Activated T-cell treated with anti-CD3 and anti-CD28 coated beads for 4 hours (primary cell): ENCODE results near the gene ETHE1.

Source experiments
- DNase-seq: peaks from one replicate; pipeline ENCODE4 v3.0.0-alpha.2; 2020

ETHE1 gene

DNA sequence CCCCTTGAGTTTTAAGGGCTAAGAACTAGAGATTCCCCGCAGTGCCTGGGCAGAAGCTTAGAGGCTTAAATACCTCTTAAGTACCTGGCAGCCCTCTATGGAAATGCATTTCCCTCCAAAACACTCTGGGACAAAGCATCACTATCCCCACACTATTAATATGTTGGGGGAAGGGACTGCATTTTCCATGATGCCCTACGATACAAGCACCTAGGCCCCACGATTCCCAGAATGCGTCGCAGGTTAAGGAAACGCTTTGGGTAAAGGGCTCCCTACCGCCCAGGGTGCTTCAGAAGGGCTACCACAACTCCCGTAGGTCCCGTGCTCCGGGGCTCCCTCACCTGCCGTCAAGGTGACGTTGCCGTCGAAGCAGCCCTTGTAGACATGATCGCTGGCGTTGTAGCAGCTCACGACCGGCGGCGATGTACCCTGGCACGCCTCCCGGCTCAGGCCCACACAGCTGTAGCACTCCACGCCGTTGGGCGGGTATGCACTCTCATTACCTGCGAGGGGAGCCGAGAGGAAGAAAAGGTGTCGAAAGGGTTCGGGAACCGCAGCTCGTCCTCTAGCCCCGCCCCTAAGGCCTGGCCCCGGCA is 64.1 kb downstream of the ETHE1 start:
- no peak for DNase-seq

DNA sequence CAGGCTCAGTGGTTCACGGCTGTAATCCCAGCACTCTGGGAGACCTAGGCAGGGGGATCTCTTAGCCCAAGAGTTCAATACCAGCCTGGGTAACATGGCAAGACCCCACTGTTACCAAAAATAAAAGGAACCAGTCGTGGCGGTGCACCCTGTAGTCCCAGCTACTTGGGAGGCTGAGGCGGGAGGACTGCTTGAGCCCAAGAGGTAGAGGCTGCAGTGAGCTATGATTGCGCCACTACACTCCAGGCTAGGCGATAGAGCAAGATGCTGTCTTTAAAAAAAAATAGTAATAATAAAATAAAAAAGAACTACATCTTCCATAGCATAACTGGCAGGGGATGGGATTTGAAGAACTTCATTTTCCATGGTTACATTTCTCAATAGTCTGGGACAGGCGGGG is 64.6 kb downstream of the ETHE1 start:
- DNase-seq, result no peak

DNA sequence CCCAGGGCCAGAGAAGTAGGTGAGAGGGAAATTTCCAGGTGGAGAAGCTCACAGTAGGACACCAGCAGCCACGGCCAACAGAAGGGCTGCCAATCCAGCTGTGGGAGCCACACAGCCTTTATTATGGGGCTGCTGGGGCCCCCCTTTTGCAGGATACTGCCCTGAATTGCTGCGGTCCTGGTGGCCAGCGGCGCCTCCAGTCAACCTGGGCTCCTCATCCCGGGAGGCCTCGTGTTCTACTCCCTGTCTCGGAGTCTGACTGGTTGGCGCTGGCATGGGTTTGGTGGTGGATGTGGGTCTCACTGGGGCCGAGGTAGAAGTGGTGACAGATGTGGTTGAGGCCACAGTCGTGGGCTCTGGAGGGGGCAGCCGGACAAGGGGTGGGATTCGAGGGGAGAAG is 65.7 kb downstream of the ETHE1 start:
- no peak for DNase-seq

DNA sequence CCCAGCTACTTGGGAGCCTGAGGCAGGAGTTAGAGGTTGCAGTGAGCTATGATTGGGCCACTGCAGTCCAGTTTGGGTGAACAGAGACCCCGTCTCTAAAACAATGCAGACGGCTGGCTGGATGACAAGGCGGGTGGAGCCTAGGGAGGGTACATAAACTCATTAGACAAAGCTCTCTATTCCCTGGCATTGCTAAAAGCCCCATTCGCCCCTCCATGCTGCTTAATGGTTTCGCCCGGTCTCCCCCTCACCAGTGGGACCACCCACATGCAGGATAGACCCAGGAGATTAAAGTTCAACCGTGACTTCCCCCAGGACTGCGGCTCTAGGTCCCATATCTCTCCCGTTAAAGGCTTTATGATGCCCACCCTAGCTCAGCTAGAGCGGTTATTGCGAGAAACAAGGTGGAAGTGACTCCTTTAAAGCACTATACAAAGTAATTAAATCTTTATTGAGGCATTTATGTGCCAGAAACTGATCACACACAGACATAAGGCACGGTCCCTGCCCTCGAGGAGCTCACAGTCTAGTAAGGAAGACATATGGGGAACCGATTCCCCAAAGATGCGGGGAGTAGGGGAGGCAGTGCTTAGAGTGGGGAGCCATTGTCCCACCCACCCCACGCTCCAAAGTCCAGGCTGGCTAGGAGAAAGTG is 66.5 kb downstream of the ETHE1 start:
- no peak for DNase-seq

DNA sequence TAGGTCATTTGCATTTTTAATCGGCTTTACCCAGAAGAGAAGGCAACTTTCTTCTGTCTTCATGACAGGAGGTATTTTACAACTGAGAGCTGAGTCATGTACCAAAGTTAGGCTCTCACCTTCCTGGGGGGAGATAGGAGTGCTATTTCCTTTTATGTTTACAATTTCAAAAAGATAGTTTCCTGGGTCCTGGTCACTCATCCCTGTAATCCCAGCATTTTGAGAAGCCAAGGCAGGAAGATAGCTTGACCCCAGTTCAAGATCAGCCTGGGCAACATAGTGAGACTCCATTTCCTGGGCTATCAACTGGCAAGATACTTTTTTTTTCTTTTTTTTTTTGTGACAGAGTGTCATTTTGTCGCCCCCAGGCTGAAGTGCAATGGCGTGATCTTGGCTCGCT is 69.2 kb downstream of the ETHE1 start:
- DNase-seq, result no peak
